Inflammatory macrophage treated with lipopolysaccharide for 4 hours (primary cell): Measurements from ENCODE around the gene PPP5C.
"Not testable (repeated sequence)": the region's sequence is repeated elsewhere in the genome, so short reads cannot be mapped to it uniquely, and the experiment has no call there.

Experiments used
- DNase-seq: peaks from one replicate; pipeline ENCODE4 v3.0.0-alpha.2; 2020

Gene PPP5C

GRCh38 chr19:46346821-46347571 is at the start of gene PPP5C:
PPP5C (plus strand) TSS chr19:46347087; CDS start chr19:46347097, 10 bp downstream.
- peak; percentile 93 for DNase-seq

DNA sequence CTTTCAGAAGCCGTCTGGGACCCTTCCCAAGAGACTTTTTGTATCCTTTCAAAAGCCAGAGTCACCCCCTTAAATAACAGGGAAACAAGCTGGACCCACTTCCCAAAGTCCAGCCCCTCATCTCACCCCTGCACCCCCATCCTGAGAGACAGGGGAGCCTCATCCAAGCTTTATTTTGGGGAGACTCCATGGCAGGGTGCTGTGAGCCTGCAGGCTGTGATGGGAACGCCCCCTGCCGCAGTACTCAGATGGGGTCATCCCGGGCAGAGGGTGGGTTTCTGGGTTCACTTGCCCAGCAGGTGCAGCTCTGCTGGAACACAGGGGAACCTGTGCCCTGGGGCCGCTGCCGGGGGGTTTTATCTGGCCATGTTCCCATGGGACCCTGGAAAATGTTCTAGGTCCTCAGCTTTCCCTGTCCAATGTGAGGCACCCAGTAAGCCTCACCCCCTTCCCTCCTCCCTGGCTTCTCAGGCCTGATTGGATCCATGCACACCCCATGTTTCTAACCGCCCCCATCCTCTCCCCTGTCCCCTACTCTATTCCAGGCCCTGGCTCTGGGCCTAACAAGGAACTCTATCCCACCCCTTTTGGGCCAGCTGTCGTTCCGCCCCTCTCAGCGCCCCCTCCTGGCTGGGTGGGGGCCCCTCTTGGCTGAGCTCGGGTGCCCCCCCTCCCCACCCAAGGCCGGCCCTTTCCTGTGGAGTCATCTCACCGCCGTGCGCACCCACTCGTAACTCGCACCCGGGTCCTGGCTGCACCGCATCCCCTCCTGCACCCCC is 49.0 kb upstream of the PPP5C start:
- DNase-seq: no peak

- DNase-seq: no peak
These were observed 48.3 kb upstream of the PPP5C start for GRCh38 chr19:46298479-46299003.

- no peak for DNase-seq
These were observed 47.8 kb upstream of the PPP5C start for GRCh38 chr19:46299004-46299509.

- DNase-seq: peak; percentile 22
These were observed 47.2 kb upstream of the PPP5C start for GRCh38 chr19:46299695-46300094.

GRCh38 chr19:46303322-46303690 is 43.6 kb upstream of the PPP5C start:
- DNase-seq: no peak

DNA sequence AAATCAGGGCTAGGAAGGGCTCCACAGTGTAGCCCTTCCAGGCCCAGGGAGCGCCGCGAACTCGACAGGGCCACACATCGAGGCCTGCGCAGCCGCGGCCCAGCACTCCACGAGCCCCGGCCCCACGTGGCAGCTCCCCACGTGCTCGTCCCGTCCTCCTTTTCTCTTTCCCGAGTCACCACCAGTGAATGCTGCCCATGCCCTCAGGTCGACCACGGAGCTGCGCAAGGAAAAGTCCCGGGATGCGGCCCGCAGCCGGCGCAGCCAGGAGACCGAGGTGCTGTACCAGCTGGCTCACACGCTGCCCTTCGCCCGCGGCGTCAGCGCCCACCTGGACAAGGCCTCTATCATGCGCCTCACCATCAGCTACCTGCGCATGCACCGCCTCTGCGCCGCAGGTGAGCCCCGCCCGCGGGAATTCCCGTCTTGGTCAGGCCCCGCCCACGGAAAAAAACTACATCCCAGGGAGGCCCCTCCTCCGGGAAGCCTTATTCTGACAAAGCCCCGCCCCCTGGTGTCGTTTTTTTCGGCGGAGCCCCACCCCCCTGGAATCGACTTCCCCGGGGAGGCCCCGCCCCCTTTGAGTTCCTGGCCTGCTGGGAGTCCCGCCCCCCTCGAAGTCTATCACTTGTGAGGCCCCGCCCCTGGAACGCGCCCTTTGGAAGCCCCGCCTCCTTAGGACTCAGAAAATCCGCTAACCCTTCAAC is 43.0 kb upstream of the PPP5C start:
- no peak for DNase-seq

- DNase-seq: no peak
These were observed 40.4 kb upstream of the PPP5C start for GRCh38 chr19:46306501-46306900.

GRCh38 chr19:46308510-46308909 is 38.4 kb upstream of the PPP5C start:
- no peak for DNase-seq

DNA sequence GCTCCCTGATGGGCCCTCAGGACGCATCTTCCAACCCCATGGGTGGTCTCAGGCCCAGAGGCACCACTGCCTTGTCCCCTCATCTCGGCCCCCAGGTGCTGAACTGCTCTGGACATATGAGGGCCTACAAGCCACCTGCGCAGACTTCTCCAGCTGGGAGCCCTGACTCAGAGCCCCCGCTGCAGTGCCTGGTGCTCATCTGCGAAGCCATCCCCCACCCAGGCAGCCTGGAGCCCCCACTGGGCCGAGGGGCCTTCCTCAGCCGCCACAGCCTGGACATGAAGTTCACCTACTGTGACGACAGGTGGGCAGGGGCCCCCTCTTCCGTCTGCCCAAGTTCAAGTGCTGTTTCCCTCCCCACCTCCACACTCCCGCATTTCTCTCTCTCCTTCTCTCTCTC is 37.8 kb upstream of the PPP5C start:
- DNase-seq: no peak

DNA sequence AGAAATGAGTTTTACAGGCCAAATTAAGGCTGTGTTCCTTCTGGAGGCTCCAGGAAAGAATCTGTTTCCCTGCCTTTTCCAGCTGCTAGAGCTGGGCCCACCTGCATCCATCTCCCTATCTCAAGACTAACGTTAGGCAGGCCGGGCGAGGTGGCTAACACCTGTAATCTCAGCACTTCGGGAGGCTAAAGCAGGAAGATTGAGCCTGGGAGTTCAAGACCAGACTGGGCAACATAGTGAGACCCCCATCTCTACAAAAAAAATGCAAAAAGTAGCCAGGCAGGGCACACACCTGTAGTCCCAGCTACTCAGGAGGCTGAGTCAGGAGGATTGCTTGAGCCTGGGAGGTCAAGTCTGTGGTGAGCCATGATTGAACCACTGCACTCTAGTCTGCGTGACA is 35.4 kb upstream of the PPP5C start:
- no peak for DNase-seq

DNA sequence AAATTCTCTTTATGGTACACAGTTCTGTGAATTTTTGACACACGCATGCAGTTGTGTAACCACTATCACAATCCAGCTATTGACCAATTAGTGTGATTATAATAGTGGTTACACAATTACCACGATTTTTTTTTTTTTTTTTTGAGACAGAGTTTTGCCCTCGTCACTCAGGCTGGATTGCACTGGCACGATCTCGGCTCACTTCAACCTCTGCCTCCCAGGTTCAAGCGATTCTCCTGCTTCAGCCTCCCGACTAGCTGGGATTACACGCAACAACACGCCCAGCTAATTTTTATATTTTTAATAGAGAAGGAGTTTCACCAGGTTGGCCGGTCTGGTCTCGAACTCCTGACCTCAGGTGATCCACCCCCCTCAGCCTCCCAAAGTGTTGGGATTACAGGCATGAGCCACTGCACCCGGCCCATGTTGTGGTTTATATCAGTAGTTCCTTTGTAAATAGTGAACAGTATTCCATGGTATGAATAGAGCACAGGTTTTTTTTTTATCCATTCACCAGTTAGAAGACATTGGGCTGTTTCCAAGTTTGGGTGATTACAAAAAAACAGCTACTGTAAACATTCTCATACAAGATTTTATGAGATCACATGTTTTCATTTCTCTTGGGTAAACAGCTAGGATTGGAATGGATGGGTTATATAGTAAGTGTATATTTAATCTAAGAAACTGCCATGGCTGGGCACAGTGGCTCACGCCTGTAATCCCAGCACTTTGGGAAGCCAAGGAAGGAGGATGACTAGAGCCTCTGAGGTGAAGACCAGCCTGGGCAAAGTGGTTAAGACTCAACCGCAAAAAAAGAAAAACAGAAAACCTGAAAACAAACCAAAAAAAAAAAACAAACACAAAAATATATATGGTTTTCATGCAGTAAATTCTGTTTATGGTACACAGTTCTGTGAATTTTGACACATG is 33.1 kb upstream of the PPP5C start:
- DNase-seq: not testable (repeated sequence)

DNA sequence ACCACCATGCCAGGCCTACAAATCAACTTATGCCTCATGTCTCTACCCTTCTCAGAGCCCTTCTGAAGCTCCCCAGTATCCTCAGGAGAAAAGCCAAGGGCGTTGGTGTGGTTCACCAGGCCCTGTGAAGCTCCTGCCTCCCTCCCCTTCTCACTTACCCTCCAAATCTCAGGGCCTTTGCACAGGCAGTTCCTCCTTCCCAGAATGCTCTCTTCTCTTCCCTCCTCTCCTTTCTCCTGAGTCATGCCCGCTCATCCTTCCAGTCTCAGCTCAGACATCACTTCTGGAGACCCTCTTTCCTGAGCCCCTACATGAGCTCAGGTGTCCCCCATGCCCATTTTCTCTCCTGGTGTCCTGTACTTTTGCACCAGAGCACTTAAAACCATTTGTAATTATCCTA is 29.5 kb upstream of the PPP5C start:
- no peak for DNase-seq

DNA sequence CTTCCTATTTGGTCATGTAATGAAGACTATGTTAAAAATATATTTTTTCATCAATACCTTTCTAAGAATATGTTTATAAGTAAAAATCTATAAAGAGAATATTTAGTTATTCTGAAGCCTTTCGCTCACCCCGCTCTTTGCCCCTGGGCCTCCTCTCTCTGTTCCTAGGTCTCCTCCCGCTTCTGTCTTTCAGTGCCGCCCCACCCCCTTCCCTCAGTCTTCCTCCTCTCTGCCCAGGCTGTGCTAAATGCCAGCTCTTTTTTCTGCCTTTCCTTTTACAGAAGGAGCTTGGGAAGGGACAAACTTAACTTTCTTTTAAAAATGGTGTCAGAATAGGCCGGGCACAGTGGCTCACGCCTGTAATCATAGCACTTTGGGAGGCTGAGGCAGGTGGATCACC is 27.3 kb upstream of the PPP5C start:
- DNase-seq: no peak

DNA sequence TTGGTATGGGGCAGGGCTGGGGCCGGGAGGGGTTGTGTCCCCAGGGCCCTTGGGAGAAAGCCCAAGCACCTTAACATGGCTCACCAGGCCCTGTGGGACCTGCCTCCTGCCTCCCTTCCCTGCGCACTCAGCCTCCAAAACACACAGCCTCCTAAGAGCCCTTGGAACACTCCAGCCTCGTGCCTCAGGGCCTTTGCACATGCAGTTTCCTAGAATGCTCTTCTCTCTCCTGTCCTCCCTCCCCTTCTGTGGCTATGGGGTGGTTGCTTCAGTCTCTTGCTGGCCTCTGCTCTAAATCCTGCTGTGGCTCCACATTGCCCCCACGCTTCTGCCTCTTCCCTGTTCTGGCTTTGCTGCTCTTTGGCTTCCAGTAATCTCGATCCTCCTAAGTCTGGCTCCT is 26.3 kb upstream of the PPP5C start:
- no peak for DNase-seq

- no peak for DNase-seq
These were observed 25.2 kb upstream of the PPP5C start for GRCh38 chr19:46321653-46322052.

DNA sequence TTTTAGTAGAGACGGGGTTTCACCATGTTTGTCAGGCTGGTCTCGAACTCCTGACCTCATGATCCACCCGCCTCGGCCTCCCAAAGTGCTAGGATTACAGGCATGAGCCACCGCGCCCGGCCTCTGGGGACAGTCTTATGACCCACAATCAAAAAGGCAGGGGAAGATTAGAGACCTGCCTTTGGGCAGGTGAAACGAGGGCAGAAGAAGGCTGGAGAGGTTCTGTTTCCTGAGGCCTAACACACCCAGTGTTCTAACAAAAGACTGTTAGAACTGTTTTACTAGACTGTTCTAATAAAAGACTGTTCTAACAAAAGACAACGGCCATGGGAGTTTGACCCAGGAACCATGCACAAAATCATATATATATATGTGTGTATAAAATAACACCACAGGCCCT is 23.7 kb upstream of the PPP5C start:
- not testable (repeated sequence) for DNase-seq

DNA sequence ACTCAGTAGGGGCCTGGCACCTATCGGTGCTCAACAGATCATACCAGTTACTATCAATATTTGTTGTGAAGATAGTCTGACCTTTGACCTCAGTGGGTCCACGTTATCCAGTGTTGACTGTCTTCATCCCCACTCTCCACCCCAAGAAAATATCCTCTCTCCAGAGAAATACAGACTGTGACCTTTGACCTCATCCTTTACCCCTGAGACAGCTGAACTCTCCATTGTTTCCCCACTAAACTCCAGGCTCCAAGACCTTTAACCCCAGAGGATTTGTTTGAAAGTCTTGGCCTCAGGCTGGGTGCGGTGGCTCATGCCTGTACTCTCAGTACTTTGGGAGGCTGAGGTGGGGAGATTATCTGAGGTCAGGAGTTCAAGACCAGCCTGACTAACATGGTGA is 22.6 kb upstream of the PPP5C start:
- no peak for DNase-seq

DNA sequence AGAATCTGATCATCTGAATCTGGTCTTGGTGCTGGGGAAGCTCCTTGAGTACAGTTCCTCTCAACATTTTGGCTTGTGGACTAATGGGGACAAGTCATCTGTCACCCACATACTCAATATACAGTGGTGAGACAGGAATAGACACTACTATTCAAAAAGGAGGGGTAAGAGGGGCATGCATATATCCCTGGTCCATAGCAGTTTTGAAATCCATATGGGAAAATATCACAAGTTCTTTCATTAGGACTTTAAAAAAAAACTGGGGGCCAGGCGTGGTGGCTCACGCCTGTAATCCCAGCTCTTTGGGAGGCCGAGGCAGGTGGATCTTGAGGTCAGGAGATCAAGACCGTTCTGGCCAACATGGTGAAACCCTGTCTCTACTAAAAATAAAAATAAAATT is 20.3 kb upstream of the PPP5C start:
- DNase-seq: no peak

DNA sequence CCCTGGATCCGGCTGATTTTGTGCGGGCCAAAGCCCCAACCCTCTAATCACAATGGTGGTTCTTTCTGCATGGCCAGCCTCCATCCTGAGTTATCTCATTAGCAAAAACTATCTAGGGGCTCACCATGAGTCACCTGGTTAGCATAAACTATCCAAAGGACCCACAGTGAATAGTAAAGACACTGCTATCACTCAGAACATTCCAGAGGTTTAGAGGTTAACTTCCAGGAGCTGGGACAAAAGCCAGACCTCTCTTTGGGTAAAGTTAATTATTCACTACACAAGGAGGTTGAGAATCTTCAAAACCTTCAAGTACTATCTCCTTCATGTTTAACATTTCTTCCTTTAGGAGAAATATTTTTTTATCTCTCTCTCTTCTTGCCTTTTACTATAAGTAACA is 18.8 kb upstream of the PPP5C start:
- no peak for DNase-seq

DNA sequence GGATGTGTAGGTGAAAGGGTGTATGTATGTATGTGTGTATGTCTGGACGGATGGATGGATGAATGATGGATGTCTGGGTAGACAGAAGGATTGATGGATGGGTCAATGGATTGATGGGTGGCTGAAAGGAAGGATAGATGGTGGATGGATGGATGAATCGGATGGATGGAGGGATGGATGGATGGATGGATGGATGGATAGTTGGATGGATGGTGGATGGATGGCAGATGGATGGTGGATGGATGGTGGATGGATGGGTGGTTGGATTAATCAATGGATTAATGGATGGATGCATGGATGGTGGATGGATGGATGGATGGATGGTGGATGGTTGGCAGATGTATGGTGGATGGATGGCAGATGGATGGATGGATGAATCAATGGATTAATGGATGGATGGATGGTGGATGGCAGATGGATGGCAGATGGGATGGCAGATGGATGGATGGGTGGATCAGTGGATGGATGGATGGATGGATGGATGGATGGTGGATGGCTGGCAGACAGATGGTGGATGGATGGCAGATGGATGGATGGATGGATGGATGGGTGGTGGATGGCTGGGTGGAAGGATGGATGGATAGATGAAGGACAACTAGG is 16.5 kb upstream of the PPP5C start:
- no peak for DNase-seq

- DNase-seq: no peak
These were observed 9.4 kb upstream of the PPP5C start for GRCh38 chr19:46337487-46337886.
